ENCODE results near the gene SPG7. TPM values are rescaled to one million over a fixed set of nuclear protein-coding genes. Genes with fewer than 3 reads are reported as not detected.

Gene SPG7
- total RNA-seq, 1 experiment from 2014 or later = 141 TPM

- ChIA-PET CTCF (interaction anchor here (1.5 kb wide), 1 partner anchor 10 kb away, joined by 4 read pairs; no protein-coding TSS in a partner anchor), POLR2A (interaction anchor here (0.8 kb wide), 1 partner anchor 52 kb away, joined by 3 read pairs; the partner anchor contains the start of genes CHMP1A and SPATA33)
- ATAC-seq = no peak
- H3K27ac Mint-ChIP-seq = no peak overlapping the region
- TF ChIP-seq USF1 (CRISPR knock-in tag; IDR thresholded peaks at IDR 0.05) (no peak), ELF4 (CRISPR knock-in tag; IDR thresholded peaks at IDR 0.05; ENCODE audit: low read depth) (no peak), HMGA2 (CRISPR knock-in tag; IDR thresholded peaks at IDR 0.05) (no peak), ATF2 (CRISPR knock-in tag; IDR thresholded peaks at IDR 0.05; ENCODE audit: borderline replicate concordance, low read depth) (no peak), JAZF1 (CRISPR knock-in tag; IDR thresholded peaks at IDR 0.05) (no peak), ZNF121 (CRISPR knock-in tag; IDR thresholded peaks at IDR 0.05) (no peak), JUN (CRISPR knock-in tag; IDR thresholded peaks at IDR 0.05) (no peak), SMAD3 (CRISPR knock-in tag; IDR thresholded peaks at IDR 0.05; ENCODE audit: borderline replicate concordance) (no peak), ETV6 (CRISPR knock-in tag; IDR thresholded peaks at IDR 0.05) (no peak), MXD4 (CRISPR knock-in tag; IDR thresholded peaks at IDR 0.05; ENCODE audit: borderline replicate concordance) (no peak), ESRRA (CRISPR knock-in tag; IDR thresholded peaks at IDR 0.05; ENCODE audit: borderline replicate concordance) (no peak), ZNF219 (CRISPR knock-in tag; IDR thresholded peaks at IDR 0.05; ENCODE audit: borderline replicate concordance) (no peak), SOX15 (CRISPR knock-in tag; IDR thresholded peaks at IDR 0.05) (no peak), FOXJ3 (CRISPR knock-in tag; IDR thresholded peaks at IDR 0.05; ENCODE audit: borderline replicate concordance) (no peak), PRRX2 (CRISPR knock-in tag; IDR thresholded peaks at IDR 0.05) (no peak), PREB (CRISPR knock-in tag; IDR thresholded peaks at IDR 0.05; ENCODE audit: borderline replicate concordance) (no peak)
- peaks cover 10% of the 10 kb centered on the region for H3K4me1 Mint-ChIP-seq
- no peak overlapping the region for H3K4me3 Mint-ChIP-seq
- DNase-seq (ENCODE audit: low spot score) = no peak
- no peaks in the 10 kb centered on the region for H3K36me3 Mint-ChIP-seq
- H3K27me3 Mint-ChIP-seq (ENCODE audit: low read depth) = no peaks in the 10 kb centered on the region
- no peaks in the 10 kb centered on the region for H3K9me3 Mint-ChIP-seq
Observed at GRCh38 chr16:89605186-89605970, 97.2 kb downstream of the SPG7 start.

- Mint-ChIP-seq H3K4me3 (no peak overlapping the region), H3K36me3 (no peaks in the 10 kb centered on the region), H3K4me1 (peaks cover 10% of the 10 kb centered on the region), H3K27me3 (ENCODE audit: low read depth) (no peaks in the 10 kb centered on the region), H3K27ac (no peak overlapping the region), H3K9me3 (no peaks in the 10 kb centered on the region)
- DNase-seq (ENCODE audit: low spot score) = no peak
- no peak for ATAC-seq
- ChIA-PET POLR2A (interaction anchor here (0.8 kb wide), 1 partner anchor 52 kb away, joined by 3 read pairs; the partner anchor contains the start of genes CHMP1A and SPATA33), CTCF (interaction anchor here (0.5 to 1.5 kb wide), 2 partner anchors 9 to 17 kb away, joined by 4 read pairs; no protein-coding TSS in a partner anchor)
- TF ChIP-seq CREB1 (CRISPR knock-in tag; IDR thresholded peaks at IDR 0.05) = no peak
- no peak for TF ChIP-seq ZNF512 (CRISPR knock-in tag; IDR thresholded peaks at IDR 0.05; ENCODE audit: borderline replicate concordance)
- no peak for TF ChIP-seq ZNF263 (CRISPR knock-in tag; IDR thresholded peaks at IDR 0.05; ENCODE audit: low read depth)
- TF ChIP-seq AR (CRISPR knock-in tag; IDR thresholded peaks at IDR 0.05) = no peak
- TF ChIP-seq SMAD4 (CRISPR knock-in tag; IDR thresholded peaks at IDR 0.05) = no peak
- TF ChIP-seq FOXP4 (CRISPR knock-in tag; IDR thresholded peaks at IDR 0.05) = no peak
- TF ChIP-seq FOXJ3 (CRISPR knock-in tag; IDR thresholded peaks at IDR 0.05; ENCODE audit: borderline replicate concordance) = no peak
- no peak for TF ChIP-seq ZMAT4 (CRISPR knock-in tag; IDR thresholded peaks at IDR 0.05)
Observed at GRCh38 chr16:89606006-89606405, 97.8 kb downstream of the SPG7 start.

All from WTC11 (cell line).